K562 (cell line): ENCODE measurements around the gene RYR1. TPM values are rescaled to one million over a fixed set of nuclear protein-coding genes. Genes with fewer than 3 reads are reported as not detected.

Experiments used
- ATAC-seq: fragments of 200-7000 bp; cut with Tn5 transposase; 3 replicates; pipeline ENCODE4 v1.9.1; 2020; ENCODE audit warnings: moderate library complexity
- BruUV-seq: library from RNA; stranded (reverse); fragments of 400-500 nt; replicated peaks from 2 replicates; lab custom pipeline; 2021; lab: Mats Ljungman, UMichigan
- CTCF ChIA-PET: fragments of 300-600 bp; formaldehyde crosslinking; extraction: SDS; loops from one replicate; lab custom pipeline; 2021; ENCODE audit warnings: low intra/inter-chr PET ratio; lab: Yijun Ruan, JAX
- POLR2A ChIA-PET: fragments of 300-600, 350-650 bp; sonication (Branson Sonifier 250); formaldehyde crosslinking; extraction: SDS; loops from one replicate; lab custom pipeline; 2021; ENCODE audit warnings: antibody characterized with exemption, inconsistent platforms; lab: Yijun Ruan, JAX
- DNase-seq, 4 experiments: peaks; one replicate each; pipeline versions ENCODE4 v3.0.0 to v3.0.0-alpha.2; 2011 to 2018; ENCODE audit warnings: low spot score in 3 of 4, mixed read lengths in 3 of 4; ENCODE audit errors: extremely low read depth in 1 of 4
- FAIRE-seq: peaks from 2 replicates; lab custom pipeline; 2011; peaks lifted over from hg19 to GRCh38; lab: Jason Lieb, UNC
- H2AFZ ChIP-seq: 2 replicates; pipeline ENCODE4 v1.6.0; 2011; ENCODE audit warnings: low read depth, low read length, control low read depth, inconsistent platforms
- H3K27ac ChIP-seq: fragments of 200-600 bp; 3 replicates; pipeline ENCODE4 v1.8.0; 2011; ENCODE audit warnings: low read depth, mild to moderate bottlenecking, control low read depth, inconsistent platforms, low read length, moderate library complexity, mixed read lengths; ENCODE audit errors: extremely low read depth
- H3K27me3 ChIP-seq, 2 experiments: fragments of 300-600 bp in 1 of 2; 2 replicates in 1 of 2; 3 replicates in 1 of 2; pipeline versions ENCODE4 v1.6.0 to v1.8.0; 2011; ENCODE audit warnings: inconsistent platforms in 2 of 2, low read length in 2 of 2, mild to moderate bottlenecking in 1 of 2, mixed read lengths in 1 of 2, moderate library complexity in 1 of 2; ENCODE audit not compliant: control insufficient read depth in 2 of 2, insufficient read depth in 2 of 2
- H3K36me3 ChIP-seq: fragments of 300-600 bp; 3 replicates; pipeline ENCODE4 v1.8.0; 2011; ENCODE audit warnings: mild to moderate bottlenecking, low read length, inconsistent platforms; ENCODE audit not compliant: control insufficient read depth, insufficient read depth
- H3K4me1 ChIP-seq, 2 experiments: fragments of 200-600 bp in 1 of 2; replicated peaks in 1 of 2; 2 replicates in 1 of 2; 3 replicates in 1 of 2; pipeline versions ENCODE4 v1.5.1 to v1.8.0; 2011; ENCODE audit warnings: inconsistent platforms in 2 of 2, low read length in 2 of 2, mild to moderate bottlenecking in 1 of 2, mixed read lengths in 1 of 2, moderate library complexity in 1 of 2; ENCODE audit not compliant: control insufficient read depth in 2 of 2, insufficient read depth in 2 of 2
- H3K4me2 ChIP-seq: 2 replicates; pipeline ENCODE4 v1.6.1; 2011; ENCODE audit warnings: low read length, control low read depth, inconsistent platforms, mixed read lengths; ENCODE audit not compliant: insufficient read depth
- H3K4me3 ChIP-seq: fragments of 200-600 bp; sonication (generic), shearing (Covaris generic); 2 replicates; pipeline ENCODE4 v1.5.1; 2016; ENCODE audit warnings: control low read depth, inconsistent platforms
- H3K79me2 ChIP-seq: fragments of 200-600 bp; 3 replicates; pipeline ENCODE4 v1.8.0; 2011; ENCODE audit warnings: low read length, inconsistent platforms; ENCODE audit not compliant: control insufficient read depth, insufficient read depth
- H3K9ac ChIP-seq, 2 experiments: 2 replicates each; pipeline versions ENCODE4 v1.6.0 to v1.6.1; 2011; ENCODE audit warnings: low read depth in 2 of 2, low read length in 2 of 2, control low read depth in 1 of 2, inconsistent platforms in 1 of 2, mild to moderate bottlenecking in 1 of 2, mixed read lengths in 1 of 2; ENCODE audit not compliant: insufficient read depth in 1 of 2
- H3K9me1 ChIP-seq: one replicate; pipeline ENCODE4 v1.6.0; 2011; ENCODE audit warnings: inconsistent platforms, mild to moderate bottlenecking, low read length, moderate library complexity; ENCODE audit not compliant: control insufficient read depth, insufficient read depth
- H3K9me3 ChIP-seq: replicated peaks from 2 replicates; pipeline ENCODE4 v1.5.1; 2011; ENCODE audit warnings: low read depth, low read length, inconsistent platforms; ENCODE audit not compliant: control insufficient read depth, insufficient read depth
- H4K20me1 ChIP-seq: replicated peaks from 2 replicates; pipeline ENCODE4 v1.6.1; 2011; ENCODE audit warnings: low read length, inconsistent platforms, mixed read lengths; ENCODE audit not compliant: control insufficient read depth, insufficient read depth
- BCOR ChIP-seq: fragments of 450-650 bp; IDR thresholded peaks from 2 replicates; pipeline ENCODE4 v1.6.1; 2016
- CCAR2 ChIP-seq: fragments of 200-400 bp; formaldehyde crosslinking; IDR thresholded peaks from 2 replicates; pipeline ENCODE4 v1.6.1; 2017; ENCODE audit warnings: mild to moderate bottlenecking, low read depth, low read length
- HDAC2 ChIP-seq: fragments of 450-650 bp; IDR thresholded peaks from 2 replicates; pipeline ENCODE4 v1.6.1; 2016; ENCODE audit warnings: mild to moderate bottlenecking
- HES1 ChIP-seq: fragments of 450-650 bp; IDR thresholded peaks from 2 replicates; pipeline ENCODE4 v1.6.1; 2016; ENCODE audit warnings: low read depth, mild to moderate bottlenecking, moderate library complexity
- HIVEP1 ChIP-seq: fragments of 250-450 bp; sonication (Bioruptor Pico); IDR thresholded peaks from 2 replicates; pipeline ENCODE4 v1.4.0; 2020; ENCODE audit warnings: mild to moderate bottlenecking
- HLTF ChIP-seq: fragments of 450-650 bp; IDR thresholded peaks from 2 replicates; pipeline ENCODE4 v1.6.1; 2016
- HMG20A ChIP-seq: fragments of 450-650 bp; formaldehyde crosslinking; conservative IDR thresholded peaks from 2 replicates; pipeline ENCODE4 v1.4.0; 2020; ENCODE audit warnings: mild to moderate bottlenecking, mixed read lengths
- HMG20B ChIP-seq: fragments of 250-450 bp; sonication (Bioruptor Pico); IDR thresholded peaks from 2 replicates; pipeline ENCODE4 v1.5.0; 2021; ENCODE audit warnings: mild to moderate bottlenecking
- KHSRP ChIP-seq: fragments of 450-650 bp; IDR thresholded peaks from 2 replicates; pipeline ENCODE4 v1.6.1; 2017
- MECOM ChIP-seq: fragments of 250-450 bp; sonication (Bioruptor Pico); IDR thresholded peaks from 2 replicates; pipeline ENCODE4 v1.8.0; 2022; ENCODE audit warnings: inconsistent platforms
- MYNN ChIP-seq, 2 experiments: sonication (generic); formaldehyde crosslinking in 1 of 2; IDR thresholded peaks; 2 replicates each; pipeline versions ENCODE4 v1.5.0 to v1.6.1; 2016 to 2020; ENCODE audit warnings: antibody characterized with exemption in 1 of 2, missing genetic modification reagents in 1 of 2
- PHF20 ChIP-seq: fragments of 450-650 bp; IDR thresholded peaks from 2 replicates; pipeline ENCODE4 v1.6.1; 2018; ENCODE audit not compliant: partially characterized antibody
- RBM25 ChIP-seq: fragments of 200-400 bp; formaldehyde crosslinking; IDR thresholded peaks from 2 replicates; pipeline ENCODE4 v1.6.1; 2018; ENCODE audit warnings: low read length, low read depth, moderate library complexity; ENCODE audit not compliant: severe bottlenecking
- RCOR1 ChIP-seq, 2 experiments: IDR thresholded peaks; 2 replicates each; pipeline ENCODE4 v1.6.1; 2012; ENCODE audit warnings: low read depth in 2 of 2, low read length in 2 of 2, borderline replicate concordance in 1 of 2, improper control_type of control experiment in 1 of 2
- SMAD2 ChIP-seq: fragments of 150-350 bp; IDR thresholded peaks from 2 replicates; pipeline ENCODE4 v1.6.1; 2014; ENCODE audit warnings: low read depth, mild to moderate bottlenecking, low read length
- TAF7 ChIP-seq: fragments of 450-650 bp; IDR thresholded peaks from 2 replicates; pipeline ENCODE4 v1.6.1; 2016; ENCODE audit warnings: missing genetic modification characterization, missing compliant biosample characterization
- YBX1 ChIP-seq: fragments of 450-650 bp; IDR thresholded peaks from 2 replicates; pipeline ENCODE4 v1.7.1; 2016; ENCODE audit warnings: mild to moderate bottlenecking
- ZBTB9 ChIP-seq: fragments of 450-650 bp; formaldehyde crosslinking; IDR thresholded peaks from 2 replicates; pipeline ENCODE4 v1.4.0; 2020; ENCODE audit warnings: mild to moderate bottlenecking, moderate library complexity
- ZEB2 ChIP-seq: fragments of 450-650 bp; IDR thresholded peaks from 2 replicates; pipeline ENCODE4 v1.6.1; 2016
- ZKSCAN1 ChIP-seq: fragments of 150-350 bp; IDR thresholded peaks from 2 replicates; pipeline ENCODE4 v1.6.1; 2016; ENCODE audit warnings: low read depth, low read length
- ZKSCAN8 ChIP-seq: fragments of 200-800 bp; sonication (Bioruptor generic); IDR thresholded peaks from 2 replicates; pipeline ENCODE4 v1.6.1; 2016; ENCODE audit warnings: missing genetic modification characterization, missing compliant biosample characterization
- ZNF174 ChIP-seq: fragments of 250-450 bp; sonication (Bioruptor Pico); IDR thresholded peaks from 2 replicates; pipeline ENCODE4 v1.4.0; 2020; ENCODE audit warnings: mild to moderate bottlenecking
- ZNF316 ChIP-seq: fragments of 450-650 bp; IDR thresholded peaks from 2 replicates; pipeline ENCODE4 v1.6.1; 2016
- ZNF354B ChIP-seq: fragments of 250-450 bp; sonication (Bioruptor Pico); IDR thresholded peaks from 2 replicates; pipeline ENCODE4 v1.4.0; 2020
- WGBS: fragments of 100-300 bp; shearing (Covaris generic); methylation state at CpG from one replicate; pipeline ENCODE4 v1.1.6; 2016; ENCODE audit warnings: low coverage, mixed read lengths; ENCODE audit not compliant: insufficient coverage; ENCODE audit errors: missing lambda C conversion rate; 5-methylcytosine and 5-hydroxymethylcytosine counted together
- in situ Hi-C: fragments of 300-500 bp; cut with MboI; formaldehyde crosslinking; loops from 4 replicates; pipeline ENCODE4 v1.15.0; 2018; ENCODE audit warnings: inconsistent platforms, mixed read lengths
- intact Hi-C: fragments of 100-400 bp; cut with micrococcal nuclease; formaldehyde crosslinking; loops from 2 replicates; pipeline ENCODE4 v1.14.2; 2022
- polyA plus RNA-seq, 8 experiments: library from polyadenylated mRNA; depleted of rRNA in 4 of 8; stranded (reverse) in 5 of 8; unstranded in 3 of 8; fragments of >200 nt; fragmentation: Nextera tagmentation in 2 of 8; fragmentation: Illumina TruSeq in 1 of 8; extraction: Ambion mirVana in 2 of 8; extraction: Trizol in 1 of 8; gene quantifications; 2 replicates each; pipeline versions ENCODE4 v1.2.1 to v1.2.3, GENCODE V29; 2011 to 2014; ENCODE audit warnings: inconsistent platforms in 1 of 8, missing spikeins in 1 of 8
- total RNA-seq, 7 experiments: library from RNA; depleted of rRNA in 6 of 7; stranded (reverse); fragments of >200 nt in 6 of 7; fragmentation: Illumina TruSeq in 2 of 7; extraction: Trizol in 2 of 7; gene quantifications; 2 replicates each; pipeline versions ENCODE4 v1.2.1 to v1.2.3, GENCODE V29; 2011 to 2021; ENCODE audit warnings: low replicate concordance in 1 of 7

Gene RYR1
- total and polyA plus RNA-seq, 9 of the 15 experiments (the other 6 are each of a cell fraction or from before 2014, with no cell fraction given) = 0.11 to 7.4 (median 3.7) TPM

- no peak for TF ChIP-seq ZBTB9 (CRISPR knock-in tag)
Observed at GRCh38 chr19:38434549-38435051, 1.1 kb downstream of the RYR1 start (continued).

GRCh38 chr19:38437295-38437694, 3.8 kb downstream of the RYR1 start:
- Histone ChIP-seq H3K9me1 (no peaks in the 10 kb centered on the region), H3K27me3 (no peaks in the 10 kb centered on the region), H3K4me2 (no peak overlapping the region), H3K9ac (no peak overlapping the region), H3K9me3 (no peaks in the 10 kb centered on the region), H3K4me1 (peaks cover 21 to 35% of the 10 kb centered on the region in 2 experiments), H3K4me3 (no peak overlapping the region), H3K79me2 (0 out of 3 replicates have a peak, but pooled peaks cover 6% of the 10 kb centered on the region), H3K36me3 (no peaks in the 10 kb centered on the region), H2AFZ (no peak overlapping the region), H3K27ac (no peak overlapping the region), H4K20me1 (no peaks in the 10 kb centered on the region)
- no peak for ATAC-seq
- in situ Hi-C loops (no loop called here), intact Hi-C loops (no loop called here)
- FAIRE-seq = no peak
- POLR2A ChIA-PET = interaction anchor here (1.3 kb wide), 1 partner anchor 13 kb away, joined by 6 read pairs; no protein-coding TSS in a partner anchor
- BruUV-seq = no TSS peak
- WGBS = 81% methylated on average over 6 of the region's 6 CpGs
- CTCF ChIA-PET = no interaction called here
- no peak for DNase-seq
- TF ChIP-seq ZEB2 (no peak), RBM25 (peak; percentile 89), PHF20 (peak; percentile 37), HDAC2 (peak; percentile 67; the same call in 1 of the 2 replicates), BCOR (peak; percentile 97), ZNF316 (no peak), CCAR2 (no peak), HMG20A (CRISPR knock-in tag) (no peak), YBX1 (no peak), HIVEP1 (CRISPR knock-in tag) (no peak), MYNN (IDR thresholded peaks at IDR 0.05) (no peak), MYNN (CRISPR knock-in tag; IDR thresholded peaks at IDR 0.05) (no peak), ZKSCAN8 (no peak), HES1 (no peak), MECOM (CRISPR knock-in tag) (no peak), ZNF354B (no peak), HLTF (no peak), KHSRP (no peak), RCOR1 (IDR thresholded peaks at IDR 0.05; ENCODE audit: borderline replicate concordance in 1 of 2, low read depth in 2 of 2, low read length in 2 of 2) (peak in 1 of 2 experiments; percentile 51; a peak in 1 of 4 replicates), SMAD2 (no peak), ZKSCAN1 (no peak), TAF7 (no peak), ZNF174 (CRISPR knock-in tag) (no peak), HMG20B (CRISPR knock-in tag) (no peak)
